K562 (cell line): ENCODE results near the gene TICAM1. TPM values are rescaled to one million over a fixed set of nuclear protein-coding genes. Genes with fewer than 3 reads are reported as not detected.

Experiments used
- ATAC-seq: fragments of 200-7000 bp; cut with Tn5 transposase; 3 replicates; pipeline ENCODE4 v1.9.1; 2020; ENCODE audit warnings: moderate library complexity
- BruUV-seq: library from RNA; stranded (reverse); fragments of 400-500 nt; replicated peaks from 2 replicates; lab custom pipeline; 2021; lab: Mats Ljungman, UMichigan
- CTCF ChIA-PET: fragments of 300-600 bp; formaldehyde crosslinking; extraction: SDS; loops from one replicate; lab custom pipeline; 2021; ENCODE audit warnings: low intra/inter-chr PET ratio; lab: Yijun Ruan, JAX
- POLR2A ChIA-PET: fragments of 300-600, 350-650 bp; sonication (Branson Sonifier 250); formaldehyde crosslinking; extraction: SDS; loops from one replicate; lab custom pipeline; 2021; ENCODE audit warnings: antibody characterized with exemption, inconsistent platforms; lab: Yijun Ruan, JAX
- DNase-seq, 4 experiments: peaks; one replicate each; pipeline versions ENCODE4 v3.0.0 to v3.0.0-alpha.2; 2011 to 2018; ENCODE audit warnings: low spot score in 3 of 4, mixed read lengths in 3 of 4; ENCODE audit errors: extremely low read depth in 1 of 4
- FAIRE-seq: peaks from 2 replicates; lab custom pipeline; 2011; peaks lifted over from hg19 to GRCh38; lab: Jason Lieb, UNC
- H2AFZ ChIP-seq: 2 replicates; pipeline ENCODE4 v1.6.0; 2011; ENCODE audit warnings: low read depth, low read length, control low read depth, inconsistent platforms
- H3K27ac ChIP-seq: fragments of 200-600 bp; 3 replicates; pipeline ENCODE4 v1.8.0; 2011; ENCODE audit warnings: low read depth, mild to moderate bottlenecking, control low read depth, inconsistent platforms, low read length, moderate library complexity, mixed read lengths; ENCODE audit errors: extremely low read depth
- H3K27me3 ChIP-seq, 2 experiments: fragments of 300-600 bp in 1 of 2; 2 replicates in 1 of 2; 3 replicates in 1 of 2; pipeline versions ENCODE4 v1.6.0 to v1.8.0; 2011; ENCODE audit warnings: inconsistent platforms in 2 of 2, low read length in 2 of 2, mild to moderate bottlenecking in 1 of 2, mixed read lengths in 1 of 2, moderate library complexity in 1 of 2; ENCODE audit not compliant: control insufficient read depth in 2 of 2, insufficient read depth in 2 of 2
- H3K36me3 ChIP-seq: fragments of 300-600 bp; 3 replicates; pipeline ENCODE4 v1.8.0; 2011; ENCODE audit warnings: mild to moderate bottlenecking, low read length, inconsistent platforms; ENCODE audit not compliant: control insufficient read depth, insufficient read depth
- H3K4me1 ChIP-seq, 2 experiments: fragments of 200-600 bp in 1 of 2; replicated peaks in 1 of 2; 2 replicates in 1 of 2; 3 replicates in 1 of 2; pipeline versions ENCODE4 v1.5.1 to v1.8.0; 2011; ENCODE audit warnings: inconsistent platforms in 2 of 2, low read length in 2 of 2, mild to moderate bottlenecking in 1 of 2, mixed read lengths in 1 of 2, moderate library complexity in 1 of 2; ENCODE audit not compliant: control insufficient read depth in 2 of 2, insufficient read depth in 2 of 2
- H3K4me2 ChIP-seq: 2 replicates; pipeline ENCODE4 v1.6.1; 2011; ENCODE audit warnings: low read length, control low read depth, inconsistent platforms, mixed read lengths; ENCODE audit not compliant: insufficient read depth
- H3K4me3 ChIP-seq: fragments of 200-600 bp; sonication (generic), shearing (Covaris generic); 2 replicates; pipeline ENCODE4 v1.5.1; 2016; ENCODE audit warnings: control low read depth, inconsistent platforms
- H3K79me2 ChIP-seq: fragments of 200-600 bp; 3 replicates; pipeline ENCODE4 v1.8.0; 2011; ENCODE audit warnings: low read length, inconsistent platforms; ENCODE audit not compliant: control insufficient read depth, insufficient read depth
- H3K9ac ChIP-seq, 2 experiments: 2 replicates each; pipeline versions ENCODE4 v1.6.0 to v1.6.1; 2011; ENCODE audit warnings: low read depth in 2 of 2, low read length in 2 of 2, control low read depth in 1 of 2, inconsistent platforms in 1 of 2, mild to moderate bottlenecking in 1 of 2, mixed read lengths in 1 of 2; ENCODE audit not compliant: insufficient read depth in 1 of 2
- H3K9me1 ChIP-seq: one replicate; pipeline ENCODE4 v1.6.0; 2011; ENCODE audit warnings: inconsistent platforms, mild to moderate bottlenecking, low read length, moderate library complexity; ENCODE audit not compliant: control insufficient read depth, insufficient read depth
- H3K9me3 ChIP-seq: replicated peaks from 2 replicates; pipeline ENCODE4 v1.5.1; 2011; ENCODE audit warnings: low read depth, low read length, inconsistent platforms; ENCODE audit not compliant: control insufficient read depth, insufficient read depth
- H4K20me1 ChIP-seq: replicated peaks from 2 replicates; pipeline ENCODE4 v1.6.1; 2011; ENCODE audit warnings: low read length, inconsistent platforms, mixed read lengths; ENCODE audit not compliant: control insufficient read depth, insufficient read depth
- CTBP1 ChIP-seq: fragments of 450-650 bp; IDR thresholded peaks from 2 replicates; pipeline ENCODE4 v1.6.1; 2016; ENCODE audit warnings: borderline replicate concordance
- DACH1 ChIP-seq: fragments of 450-650 bp; IDR thresholded peaks from 2 replicates; pipeline ENCODE4 v1.6.1; 2018; ENCODE audit not compliant: partially characterized antibody
- ERF ChIP-seq: fragments of 450-650 bp; formaldehyde crosslinking; IDR thresholded peaks from 2 replicates; pipeline ENCODE4 v1.4.0; 2020; ENCODE audit warnings: mild to moderate bottlenecking, mixed read lengths
- ESRRA ChIP-seq: fragments of 450-650 bp; IDR thresholded peaks from 2 replicates; pipeline ENCODE4 v1.6.1; 2014; ENCODE audit warnings: low read depth, mild to moderate bottlenecking, moderate library complexity, borderline replicate concordance
- EZH2 ChIP-seq: IDR thresholded peaks from 2 replicates; pipeline ENCODE4 v1.6.1; 2012; ENCODE audit warnings: low read depth, mild to moderate bottlenecking, inconsistent platforms, low read length, borderline replicate concordance
- HNRNPLL ChIP-seq: fragments of 200-400 bp; formaldehyde crosslinking; IDR thresholded peaks from 2 replicates; pipeline ENCODE4 v1.6.1; 2017; ENCODE audit warnings: low read length, low read depth, mild to moderate bottlenecking; ENCODE audit not compliant: poor library complexity, severe bottlenecking
- IRF1 ChIP-seq: sonication (generic); formaldehyde crosslinking; IDR thresholded peaks from 2 replicates; pipeline ENCODE4 v1.8.0; 2022; ENCODE audit warnings: missing genetic modification reagents, mild to moderate bottlenecking, borderline replicate concordance
- NR2C1 ChIP-seq, 2 experiments: fragments of 450-650 bp; IDR thresholded peaks; 2 replicates each; pipeline ENCODE4 v1.6.1; 2017; ENCODE audit warnings: mild to moderate bottlenecking in 2 of 2, antibody characterized with exemption in 1 of 2, inconsistent platforms in 1 of 2, missing compliant biosample characterization in 1 of 2, missing genetic modification characterization in 1 of 2
- POLR2B ChIP-seq: fragments of 450-650 bp; IDR thresholded peaks from 2 replicates; pipeline ENCODE4 v1.6.1; 2018; ENCODE audit warnings: low read depth; ENCODE audit not compliant: partially characterized antibody
- RHOXF2B ChIP-seq: fragments of 250-450 bp; sonication (Bioruptor Pico); conservative IDR thresholded peaks from 2 replicates; pipeline ENCODE4 v1.5.1; 2021
- TAF7 ChIP-seq: fragments of 450-650 bp; IDR thresholded peaks from 2 replicates; pipeline ENCODE4 v1.6.1; 2016; ENCODE audit warnings: missing genetic modification characterization, missing compliant biosample characterization
- ZBTB26 ChIP-seq: fragments of 450-650 bp; formaldehyde crosslinking; IDR thresholded peaks from 2 replicates; pipeline ENCODE4 v1.4.0; 2022; ENCODE audit warnings: missing genetic modification characterization
- ZNF12 ChIP-seq: sonication (generic); formaldehyde crosslinking; IDR thresholded peaks from 2 replicates; pipeline ENCODE4 v1.4.0; 2020; ENCODE audit warnings: mild to moderate bottlenecking, missing genetic modification reagents
- ZNF121 ChIP-seq: sonication (generic); formaldehyde crosslinking; conservative IDR thresholded peaks from 2 replicates; pipeline ENCODE4 v1.8.0; 2022; ENCODE audit warnings: missing genetic modification reagents
- ZNF274 ChIP-seq: IDR thresholded peaks from 2 replicates; pipeline ENCODE4 v1.6.1; 2011; ENCODE audit warnings: low read depth, mild to moderate bottlenecking, low read length, moderate library complexity, borderline replicate concordance
- ZNF449 ChIP-seq: fragments of 250-450 bp; sonication (Bioruptor Pico); IDR thresholded peaks from 2 replicates; pipeline ENCODE4 v1.8.0; 2022; ENCODE audit warnings: moderate library complexity, mild to moderate bottlenecking, inconsistent platforms
- ZNF717 ChIP-seq: fragments of 250-450 bp; sonication (Bioruptor Pico); IDR thresholded peaks from 2 replicates; pipeline ENCODE4 v1.5.0; 2021
- WGBS: fragments of 100-300 bp; shearing (Covaris generic); methylation state at CpG from one replicate; pipeline ENCODE4 v1.1.6; 2016; ENCODE audit warnings: low coverage, mixed read lengths; ENCODE audit not compliant: insufficient coverage; ENCODE audit errors: missing lambda C conversion rate; 5-methylcytosine and 5-hydroxymethylcytosine counted together
- in situ Hi-C: fragments of 300-500 bp; cut with MboI; formaldehyde crosslinking; loops from 4 replicates; pipeline ENCODE4 v1.15.0; 2018; ENCODE audit warnings: inconsistent platforms, mixed read lengths
- intact Hi-C: fragments of 100-400 bp; cut with micrococcal nuclease; formaldehyde crosslinking; loops from 2 replicates; pipeline ENCODE4 v1.14.2; 2022
- polyA plus RNA-seq, 8 experiments: library from polyadenylated mRNA; depleted of rRNA in 4 of 8; stranded (reverse) in 5 of 8; unstranded in 3 of 8; fragments of >200 nt; fragmentation: Nextera tagmentation in 2 of 8; fragmentation: Illumina TruSeq in 1 of 8; extraction: Ambion mirVana in 2 of 8; extraction: Trizol in 1 of 8; gene quantifications; 2 replicates each; pipeline versions ENCODE4 v1.2.1 to v1.2.3, GENCODE V29; 2011 to 2014; ENCODE audit warnings: inconsistent platforms in 1 of 8, missing spikeins in 1 of 8
- total RNA-seq, 7 experiments: library from RNA; depleted of rRNA in 6 of 7; stranded (reverse); fragments of >200 nt in 6 of 7; fragmentation: Illumina TruSeq in 2 of 7; extraction: Trizol in 2 of 7; gene quantifications; 2 replicates each; pipeline versions ENCODE4 v1.2.1 to v1.2.3, GENCODE V29; 2011 to 2021; ENCODE audit warnings: low replicate concordance in 1 of 7

The TICAM1 gene
- total and polyA plus RNA-seq, 9 of the 15 experiments (the other 6 are each of a cell fraction or from before 2014, with no cell fraction given), result 0.07 to 11.6 (median 1.5) TPM

- Histone ChIP-seq H3K4me1 (peaks cover 0 to 17% of the 10 kb centered on the region in 2 experiments; a peak in 3 of 5 replicates), H3K36me3 (peaks cover 8% of the 10 kb centered on the region; the same call in 2 of the 3 replicates), H4K20me1 (no peaks in the 10 kb centered on the region; the same call in 1 of the 2 replicates), H3K4me2 (no peak overlapping the region), H3K27ac (no peak overlapping the region), H2AFZ (no peak overlapping the region), H3K9me1 (no peaks in the 10 kb centered on the region), H3K27me3 (no peaks in the 10 kb centered on the region), H3K79me2 (peaks cover 8% of the 10 kb centered on the region), H3K9me3 (no peaks in the 10 kb centered on the region), H3K9ac (peak overlapping the region in 1 of 2 experiments; percentile 83; a peak in 1 of 4 replicates), H3K4me3 (no peak overlapping the region)
- no TSS peak for BruUV-seq
- FAIRE-seq (no peak), DNase-seq (no peak), ATAC-seq (no peak)
- WGBS, result 48% methylated on average over 3 of the region's 3 CpGs
- CTCF ChIA-PET, result interaction anchor here (0.6 kb wide), 1 partner anchor 80 kb away, joined by 3 read pairs; no protein-coding TSS in a partner anchor
- intact Hi-C loops, result no loop called here
- POLR2A ChIA-PET, result interaction anchor here (0.7 to 2.3 kb wide), 3 partner anchors 9 to 10 kb away, joined by 3 to 8 read pairs (median 8); partner anchors contain the start of gene FEM1A
- in situ Hi-C loops, result no loop called here
- TF ChIP-seq POLR2B (no peak), NR2C1 (IDR thresholded peaks at IDR 0.05) (no peak), NR2C1 (tag; IDR thresholded peaks at IDR 0.05) (no peak), CTBP1 (no peak), ESRRA (no peak), ZNF121 (CRISPR knock-in tag) (peak; percentile 91), IRF1 (no peak), ZNF274 (no peak), DACH1 (peak; percentile 75), HNRNPLL (no peak), ZNF717 (no peak), ZNF12 (no peak), EZH2 (no peak), ZBTB26 (CRISPR knock-in tag) (no peak), ZNF449 (no peak), ERF (CRISPR knock-in tag) (no peak), TAF7 (tag) (no peak), RHOXF2B (CRISPR knock-in tag) (no peak)
Measured at GRCh38 chr19:4801085-4801619, 30.4 kb downstream of the TICAM1 start.
